ENCODE data around the gene RUBCNL.
"Not testable (repeated sequence)": the region's sequence is repeated elsewhere in the genome, so short reads cannot be mapped to it uniquely, and the experiment has no call there.

Gene RUBCNL

DNA sequence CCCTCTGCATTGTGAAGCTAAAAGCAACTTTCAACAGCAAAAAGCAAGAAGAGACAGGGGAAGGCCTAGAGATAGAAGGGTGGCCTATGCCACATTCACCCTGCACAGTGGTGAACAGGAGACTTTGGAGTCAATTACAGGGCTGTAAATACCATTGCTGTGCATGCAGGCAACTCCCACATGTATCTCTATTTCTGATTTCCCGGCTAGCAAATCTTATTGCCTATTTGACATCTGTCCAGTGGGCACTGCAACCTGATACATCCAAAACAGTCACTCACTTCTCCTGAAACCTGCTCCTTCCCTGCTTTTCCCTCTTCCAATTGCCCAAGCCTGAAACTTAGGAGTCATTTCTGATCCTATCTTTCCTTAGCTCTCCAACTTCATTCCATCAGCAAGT is 13.4 kb downstream of the RUBCNL start:
- DNase-seq, result no peak

DNA sequence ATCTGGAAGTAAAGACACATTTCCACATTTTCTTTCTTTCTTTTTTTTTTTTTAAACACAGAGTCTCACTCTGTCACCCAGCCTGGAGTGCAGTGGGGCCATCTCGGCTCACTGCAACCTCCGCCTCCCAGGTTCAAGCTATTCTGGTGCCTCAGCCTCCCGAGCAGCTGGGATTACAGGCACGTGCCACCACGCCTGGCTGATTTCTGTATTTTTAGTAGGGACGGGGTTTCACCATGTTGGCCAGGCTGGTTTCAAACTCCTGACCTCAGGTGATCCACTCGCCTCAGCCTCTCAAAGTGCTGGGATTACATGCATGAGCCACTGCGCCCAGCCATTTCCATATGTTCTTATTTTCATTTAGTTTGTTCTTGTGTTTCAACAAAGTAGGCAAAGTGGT is 14.1 kb downstream of the RUBCNL start:
- not testable (repeated sequence) for DNase-seq

DNA sequence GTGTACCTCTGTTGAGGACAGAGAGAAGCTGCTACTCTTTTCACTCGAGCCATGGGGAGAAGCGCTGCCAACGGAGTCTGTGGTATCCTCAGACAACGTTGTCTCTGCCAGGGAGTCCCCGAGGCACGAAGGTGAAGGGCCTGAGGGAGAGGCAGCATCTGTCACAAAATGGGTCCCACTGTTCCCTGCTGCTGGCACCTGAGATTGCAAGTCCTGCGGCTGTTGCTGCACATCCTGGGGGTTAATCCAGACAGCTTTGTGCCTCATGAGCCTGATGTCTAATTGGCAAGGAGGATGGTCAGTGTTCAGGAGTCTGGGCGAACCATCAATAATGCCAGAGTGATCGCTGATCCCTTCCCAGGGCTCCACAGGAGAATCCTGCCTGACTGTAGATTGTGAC is 15.0 kb downstream of the RUBCNL start:
- no peak for DNase-seq

DNA sequence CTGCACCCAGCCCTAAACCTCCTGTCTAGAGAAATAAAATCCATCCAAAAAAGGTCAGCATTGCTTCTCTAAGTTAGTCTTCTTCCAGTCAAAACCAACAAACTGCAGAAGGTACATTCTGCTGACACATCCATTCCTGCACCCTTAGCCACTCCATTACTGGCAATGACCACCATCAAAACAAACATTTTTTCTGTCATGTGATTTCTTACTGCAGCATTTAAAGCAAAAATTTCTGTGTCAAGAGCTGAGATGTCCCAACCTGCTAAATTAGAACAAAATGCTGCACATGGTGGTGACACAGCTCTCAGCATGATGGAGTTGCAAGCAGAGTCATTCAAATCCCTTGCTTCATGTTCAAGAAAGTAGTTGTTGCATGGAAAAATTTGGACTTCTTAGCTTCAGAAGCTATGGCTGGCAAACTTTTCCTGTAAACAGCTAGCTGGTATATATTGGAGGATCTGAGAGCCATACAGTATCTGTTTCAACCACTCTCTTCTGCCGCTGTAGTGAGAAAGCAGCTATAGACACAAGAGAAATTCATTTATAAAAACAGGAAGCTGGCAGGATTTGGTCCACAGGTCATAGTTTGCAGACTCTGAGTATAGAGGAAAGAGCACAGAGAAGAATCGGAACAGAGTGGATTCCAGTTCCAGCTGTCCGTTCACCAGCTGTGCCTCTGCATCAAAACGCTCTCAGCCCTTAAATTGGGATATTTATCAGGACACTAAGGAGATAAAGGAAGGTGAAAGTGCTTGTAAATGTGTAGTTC is 17.4 kb downstream of the RUBCNL start:
- no peak for DNase-seq

DNA sequence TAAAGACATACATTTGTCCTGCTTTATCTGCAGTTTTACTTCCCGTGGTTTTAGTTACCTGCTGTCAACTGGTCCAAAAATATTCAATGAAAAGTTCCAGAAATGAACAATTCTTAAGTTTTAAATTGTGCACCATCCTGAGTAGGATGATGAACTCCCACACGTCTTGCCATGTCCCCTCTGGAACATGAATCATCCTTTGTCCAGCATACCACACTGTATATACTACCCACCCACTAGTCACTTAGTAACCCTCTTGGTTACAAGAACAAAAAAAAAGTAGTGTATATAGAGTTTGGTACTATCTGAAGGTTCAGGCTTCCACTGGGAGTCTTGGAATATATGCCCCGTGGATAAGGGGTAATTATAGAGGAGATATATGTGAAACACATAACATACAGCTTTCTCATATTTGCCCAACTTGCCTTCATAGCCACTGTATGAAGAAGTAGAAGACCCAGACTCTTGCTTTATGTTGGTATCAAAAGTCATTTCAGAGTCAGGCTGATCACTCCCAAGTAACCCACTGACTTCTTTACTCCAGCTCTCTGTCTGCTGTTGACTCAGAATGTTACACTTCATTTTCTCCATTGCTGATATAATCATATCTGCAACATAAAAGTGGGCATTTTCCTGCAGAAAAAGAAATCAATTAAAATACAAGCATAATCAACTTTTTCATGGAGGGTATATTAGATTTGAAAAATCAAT is 19.3 kb downstream of the RUBCNL start:
- DNase-seq, result no peak

DNA sequence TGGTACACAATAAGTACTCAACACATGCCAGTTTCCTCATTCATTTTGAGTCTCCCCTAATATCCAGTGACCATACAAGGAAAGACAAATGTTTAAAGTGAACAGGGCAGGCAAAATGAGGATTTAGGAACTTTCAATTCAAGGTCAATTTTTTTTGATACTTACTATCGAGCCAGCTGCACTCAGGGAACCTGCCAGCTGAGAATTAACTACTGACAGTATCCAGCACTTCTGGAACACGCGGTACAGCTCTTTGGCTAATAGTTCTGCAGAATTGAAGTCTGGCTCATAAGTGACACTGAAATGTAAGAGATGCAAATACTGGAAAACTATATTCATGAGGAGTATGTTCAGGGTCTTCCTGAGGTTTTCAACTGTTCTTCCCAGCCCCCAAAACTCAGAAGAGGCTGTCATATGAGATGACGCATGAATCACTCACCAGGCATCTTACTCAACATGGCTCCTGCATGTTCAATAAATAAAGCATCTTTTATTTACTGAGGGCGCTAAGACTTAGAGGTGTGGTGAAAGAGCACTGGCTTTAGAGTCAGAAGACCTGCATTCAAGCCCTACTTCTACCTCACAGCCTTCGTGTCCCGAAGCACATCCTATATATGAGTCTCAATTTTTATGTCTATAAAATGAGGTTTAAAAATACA is 25.6 kb downstream of the RUBCNL start:
- DNase-seq, result no peak

DNA sequence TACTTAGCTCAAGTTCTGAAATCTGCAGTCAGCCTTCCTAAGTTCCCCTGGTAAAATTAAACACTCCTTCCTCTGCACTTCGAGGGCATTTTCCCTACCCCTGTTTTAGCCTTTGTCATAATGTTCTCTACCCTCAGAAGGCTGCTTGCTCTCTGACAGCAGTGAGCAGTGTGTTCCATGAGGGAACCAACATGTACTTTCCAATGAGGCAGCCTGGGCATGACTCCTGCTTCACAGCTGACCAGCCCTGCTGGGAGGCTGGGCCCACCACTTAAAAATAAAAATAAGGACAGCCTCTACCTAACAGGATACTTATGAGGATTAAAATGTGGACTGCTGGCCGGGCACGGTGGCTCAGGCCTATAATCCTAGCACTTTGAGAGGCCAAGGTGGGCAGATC is 26.4 kb downstream of the RUBCNL start:
- DNase-seq, result no peak

DNA sequence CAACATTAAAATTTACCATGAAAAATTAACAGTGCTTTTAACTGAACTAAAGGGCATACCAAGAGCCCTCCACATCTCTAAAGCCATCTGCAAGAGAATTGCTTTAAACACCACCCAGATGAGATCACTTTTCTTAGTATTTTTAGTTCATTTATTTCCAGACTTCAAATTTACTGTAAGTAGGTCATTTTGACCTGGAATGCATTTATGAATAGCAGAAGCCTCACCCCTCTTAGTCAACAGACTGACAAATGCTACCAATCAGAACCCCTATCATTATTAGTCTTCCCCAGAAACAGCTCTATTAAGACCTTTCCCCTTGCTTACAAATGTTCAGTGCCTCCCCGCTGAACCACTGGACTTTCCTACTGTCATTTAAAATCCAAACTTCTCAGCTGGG is 27.3 kb downstream of the RUBCNL start:
- DNase-seq, result no peak

DNA sequence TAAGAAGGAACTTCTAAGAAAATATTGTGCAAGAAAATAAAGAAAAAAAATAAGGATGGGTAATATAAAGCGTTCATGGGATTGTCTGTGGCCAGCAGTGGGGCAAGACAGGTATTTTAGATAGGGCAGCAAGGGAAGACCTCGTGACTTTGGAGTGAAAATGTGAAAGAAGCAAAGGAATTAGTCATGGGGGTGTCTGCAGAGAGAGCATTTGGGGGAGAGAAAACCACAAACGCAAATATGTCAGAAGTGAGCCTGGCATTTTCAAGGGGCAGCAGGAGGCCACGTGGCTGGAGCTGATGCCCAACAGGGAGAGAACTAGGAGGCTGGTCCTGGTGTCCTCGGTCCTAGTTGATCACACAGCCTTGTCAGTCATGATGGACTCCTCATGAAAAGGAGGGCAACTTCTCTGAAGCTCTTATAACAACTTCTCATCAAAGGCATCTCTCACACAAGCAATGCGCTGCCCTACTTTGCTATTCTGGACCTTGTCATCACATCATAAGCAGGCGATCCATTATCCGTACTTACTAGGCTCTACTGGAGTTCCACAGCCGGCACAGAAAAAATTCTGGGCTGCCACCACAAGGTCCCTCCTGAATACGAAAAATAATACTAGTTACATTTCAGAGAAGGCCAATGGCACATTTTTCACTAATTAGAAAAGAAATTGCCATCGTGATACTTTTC is 31.0 kb downstream of the RUBCNL start:
- no peak for DNase-seq

DNA sequence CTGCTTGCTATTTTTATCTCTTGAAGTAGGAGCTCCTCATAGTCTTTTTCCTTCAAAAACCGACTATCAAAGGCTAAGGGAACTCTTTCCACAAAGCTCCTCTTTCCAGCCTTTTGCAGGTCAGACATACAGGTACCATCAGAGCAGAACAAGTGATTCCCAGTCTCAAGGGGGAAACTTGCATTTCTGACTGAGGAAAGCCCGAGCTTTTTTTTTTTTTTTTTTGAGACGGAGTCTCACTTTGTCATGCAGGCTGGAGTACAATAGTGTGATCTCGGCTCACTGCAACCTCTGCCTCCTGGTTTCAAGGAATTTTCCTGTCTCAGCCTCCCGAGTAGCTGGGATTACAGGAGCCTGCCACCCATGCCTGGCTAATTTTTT is 32.0 kb downstream of the RUBCNL start:
- no peak for DNase-seq

DNA sequence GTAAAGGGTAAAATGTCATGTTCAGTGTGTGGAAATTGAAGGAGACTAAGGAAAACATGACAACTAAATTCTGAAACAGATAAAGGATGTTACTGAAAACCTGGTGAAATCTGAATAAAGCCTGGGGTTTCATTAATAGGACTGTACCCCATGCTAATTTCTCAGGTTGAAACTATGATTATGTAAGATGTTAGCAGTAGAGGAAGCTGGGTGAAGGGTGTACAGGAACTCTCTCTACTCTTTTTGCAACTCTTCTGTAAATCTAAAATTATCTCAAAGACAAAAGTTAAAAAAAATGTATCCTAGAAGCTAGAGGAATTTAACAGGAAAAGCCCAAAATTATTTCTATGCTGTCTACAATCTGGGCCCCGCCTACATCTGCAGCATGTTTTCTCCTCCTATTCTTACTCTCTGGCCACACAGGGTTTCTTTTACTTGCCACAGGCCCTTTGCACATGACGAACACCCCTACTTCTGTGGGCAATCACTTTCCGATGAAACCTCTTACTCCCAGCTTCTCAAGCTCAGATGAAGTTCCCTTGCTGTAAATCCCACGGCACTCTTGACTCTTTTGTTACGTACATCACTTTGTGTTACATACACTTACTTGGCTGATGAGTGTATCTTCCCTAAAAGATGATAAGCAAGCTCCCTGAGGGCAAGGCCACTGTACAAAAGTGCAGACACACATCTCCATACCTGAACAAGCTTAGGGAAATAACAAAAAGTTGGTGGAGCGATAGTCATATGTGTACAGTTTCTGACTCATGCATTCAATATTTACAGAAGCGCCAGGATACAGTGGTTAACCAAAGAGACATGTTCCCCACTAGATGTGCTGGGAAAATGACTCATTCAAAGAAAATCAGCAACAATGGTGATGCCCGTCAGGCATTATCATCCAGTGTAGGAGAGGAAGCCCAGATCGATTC is 32.6 kb downstream of the RUBCNL start:
- DNase-seq, result no peak

DNA sequence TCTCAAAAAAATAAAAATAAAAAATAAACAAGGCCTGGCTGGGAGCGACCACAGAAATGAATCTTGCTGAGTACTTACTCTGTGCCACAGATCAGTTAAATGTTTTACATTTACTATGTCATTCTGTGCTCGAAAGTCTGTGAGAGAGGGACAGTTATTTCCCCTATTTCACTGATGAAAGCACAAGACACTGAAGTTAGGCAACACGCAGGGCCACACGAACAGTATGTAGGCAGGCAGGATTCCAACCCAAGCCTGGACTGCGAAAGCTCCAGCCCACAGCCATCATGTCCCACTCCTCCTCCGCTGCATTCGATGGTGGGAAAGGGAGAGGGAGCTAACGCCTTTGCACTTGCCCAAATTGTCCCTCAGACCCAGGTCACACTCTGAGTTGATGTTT is 34.2 kb downstream of the RUBCNL start:
- no peak for DNase-seq

DNA sequence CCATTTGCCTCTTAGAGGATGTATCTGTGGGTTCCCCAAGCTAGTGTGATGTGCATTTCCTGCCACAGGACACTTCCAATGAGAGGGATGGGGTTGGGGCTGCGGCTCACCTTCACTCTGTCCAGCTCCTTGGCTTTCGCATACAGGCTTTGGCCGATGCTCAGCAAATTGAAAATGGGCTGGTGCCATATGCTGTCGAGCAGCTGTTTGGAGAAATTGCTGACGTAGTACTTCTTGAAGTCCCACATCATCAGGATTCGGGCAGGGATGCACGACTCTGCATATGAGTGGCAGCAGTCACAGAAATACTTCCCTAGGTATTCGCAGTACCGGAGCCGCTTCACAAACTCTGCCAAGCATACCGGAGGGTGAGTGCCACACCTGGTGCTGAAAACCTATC is 37.0 kb downstream of the RUBCNL start:
- DNase-seq, result no peak

DNA sequence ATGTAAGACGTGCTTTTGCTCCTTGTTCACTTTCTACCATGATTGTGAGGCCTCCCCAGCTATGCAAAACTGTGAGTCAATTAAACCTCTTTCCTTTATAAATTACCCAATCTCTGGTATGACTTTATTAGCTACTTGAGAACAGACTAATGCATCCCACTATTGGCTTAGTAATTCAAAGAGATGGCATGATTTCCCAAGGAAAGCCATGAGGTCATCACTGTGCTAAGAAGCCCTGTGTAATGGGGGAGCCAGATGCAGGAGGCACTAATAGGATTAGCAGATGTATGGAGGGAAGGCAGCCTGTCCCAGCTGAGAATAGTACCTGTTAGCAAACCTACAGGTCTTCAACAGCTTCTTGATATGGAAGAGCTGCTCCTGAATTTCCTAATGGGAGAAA is 38.1 kb downstream of the RUBCNL start:
- DNase-seq, result no peak

DNA sequence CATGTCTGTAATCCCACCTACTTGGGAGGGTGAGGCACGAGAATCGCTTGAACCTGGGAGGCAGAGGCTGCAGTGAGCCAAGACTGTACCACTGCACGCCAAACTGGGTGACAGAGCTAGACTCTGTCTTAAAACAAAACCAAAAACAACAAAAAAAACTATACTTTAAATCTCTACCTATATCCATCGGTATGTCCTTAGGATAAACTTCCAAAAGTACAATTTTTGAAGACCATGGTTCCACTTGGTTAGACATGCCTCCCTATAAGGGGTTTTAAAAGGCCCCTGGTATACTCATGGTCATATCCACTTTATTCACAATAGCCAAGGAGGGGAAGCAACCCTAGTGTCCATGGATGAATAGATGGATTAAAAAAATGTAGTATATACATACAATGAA is 39.8 kb downstream of the RUBCNL start:
- DNase-seq, result no peak

DNA sequence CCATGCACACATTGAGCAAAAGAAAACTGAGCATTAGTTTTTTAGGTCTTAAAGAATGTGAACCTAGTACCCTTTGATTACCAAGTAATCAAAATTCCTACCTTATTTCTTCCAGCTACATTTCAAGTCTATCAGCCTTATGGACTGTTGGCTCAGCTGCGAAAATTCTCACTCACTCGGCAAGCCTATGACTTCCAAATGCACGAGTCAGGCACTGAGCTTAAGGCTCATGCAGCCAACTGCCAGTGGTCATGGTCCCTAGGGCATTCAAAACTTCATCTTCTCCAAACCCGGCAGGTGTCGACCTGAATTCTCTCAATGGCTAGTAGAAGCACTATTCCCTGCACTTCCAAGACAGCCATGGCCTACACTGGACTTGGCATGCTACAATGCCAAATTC is 41.2 kb downstream of the RUBCNL start:
- no peak for DNase-seq

DNA sequence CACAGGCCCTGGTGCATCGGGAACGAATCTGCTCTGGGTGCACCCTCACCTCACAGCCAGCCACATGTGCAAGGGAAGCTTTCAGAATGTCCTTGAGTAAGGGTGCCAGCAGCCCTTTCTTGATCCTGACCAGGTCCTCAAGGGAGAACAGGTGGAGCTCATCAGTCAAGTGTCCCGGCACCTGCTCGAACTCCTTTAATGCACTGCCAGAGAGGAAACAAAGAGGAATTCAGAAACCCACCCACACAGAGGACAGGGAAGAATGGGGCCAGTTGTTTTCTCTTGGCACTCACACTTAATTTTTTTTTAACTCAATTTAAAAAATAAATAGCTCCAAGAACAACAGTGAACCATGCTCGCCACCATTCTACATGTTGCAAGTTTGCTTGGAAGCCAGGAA is 41.7 kb downstream of the RUBCNL start:
- DNase-seq, result peak in 2 of 56 donors; percentile 2 to 3

DNA sequence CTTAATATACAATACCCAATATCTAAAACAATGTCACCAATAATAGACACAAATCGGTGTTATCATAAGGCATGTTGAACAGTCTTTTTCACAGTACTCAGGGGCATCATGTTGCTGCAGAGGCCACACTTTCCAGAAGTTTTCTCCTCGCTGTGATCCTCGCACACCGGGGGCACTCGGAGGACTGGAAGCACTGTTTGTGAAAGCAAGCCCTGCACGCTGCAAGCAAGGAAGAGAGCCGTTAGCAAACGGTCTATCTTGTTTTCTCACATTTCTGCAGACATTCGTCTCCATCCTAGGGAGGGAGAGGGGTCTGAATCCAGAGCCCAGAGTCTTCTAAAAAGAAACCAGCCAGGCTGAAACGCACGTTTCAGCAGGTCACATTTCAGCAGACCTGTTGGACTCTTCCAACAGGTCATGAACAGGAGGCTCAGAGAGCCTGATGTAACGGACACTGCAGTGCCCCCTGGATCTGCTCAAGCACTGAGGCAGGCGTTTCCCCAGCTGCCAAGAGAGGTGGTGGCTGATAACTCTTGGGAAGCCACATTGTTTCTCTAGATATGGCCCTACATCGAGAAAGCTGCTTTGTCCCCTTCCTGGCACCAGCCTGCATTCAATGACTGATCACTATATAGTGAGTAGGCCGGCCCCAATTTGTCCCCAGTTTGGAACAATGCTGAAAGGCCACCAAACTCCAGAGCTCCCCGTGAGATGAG is 43.6 kb downstream of the RUBCNL start:
- no peak for DNase-seq

DNA sequence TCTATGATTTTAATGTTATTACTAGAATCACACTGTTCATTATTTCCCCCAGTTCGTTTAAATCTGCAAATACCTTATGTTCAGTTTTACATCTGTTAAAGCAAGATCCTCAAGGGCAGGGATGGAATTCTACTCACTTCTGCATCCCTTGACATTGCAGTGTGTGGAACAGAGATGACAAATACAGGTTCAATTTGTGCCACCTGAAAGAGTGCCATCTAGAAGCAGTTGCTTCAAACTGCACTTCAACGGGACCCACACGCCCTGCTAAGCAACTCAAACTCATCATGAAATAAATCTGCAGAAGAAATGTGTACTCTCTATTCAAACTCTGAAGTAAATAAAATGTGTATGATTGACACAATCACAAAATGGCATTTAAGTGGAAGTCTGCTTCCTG is 44.5 kb downstream of the RUBCNL start:
- no peak for DNase-seq

DNA sequence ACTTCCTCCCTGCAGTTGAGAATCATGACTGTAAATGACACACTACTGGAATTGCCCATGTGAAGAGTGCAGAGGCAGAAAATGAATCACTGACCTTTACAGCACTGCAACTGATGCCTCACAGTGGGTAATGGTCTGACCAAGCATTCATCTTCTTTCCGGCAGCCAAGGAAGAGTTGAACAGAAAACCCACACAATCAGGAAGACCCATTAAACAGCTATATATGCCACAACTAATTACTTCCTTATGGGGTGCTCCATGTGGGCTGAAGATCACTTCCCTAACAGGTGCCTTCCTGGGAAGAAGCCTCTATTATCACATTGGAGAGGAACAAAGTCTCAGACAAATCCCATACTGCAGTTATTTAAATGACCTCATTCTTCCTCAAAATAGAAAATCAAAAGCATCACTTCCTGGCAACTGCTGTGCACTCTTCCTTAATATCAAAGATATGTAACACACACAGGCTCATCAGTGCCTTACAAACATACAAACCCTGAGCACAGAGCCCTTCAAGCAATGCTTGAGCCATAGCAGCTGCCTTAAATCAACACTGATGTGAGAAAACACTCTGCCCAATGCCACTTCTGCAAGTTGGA is 45.8 kb downstream of the RUBCNL start:
- no peak for DNase-seq
